NCI-H2107 treated with DMSO at 0.1 percent for 48 hours (cell line): ENCODE measurements around the gene SPN.
"Not testable (repeated sequence)": the region's sequence is repeated elsewhere in the genome, so short reads cannot be mapped to it uniquely, and the experiment has no call there.

Experiments used
- DNase-seq: peaks from one replicate; lab custom pipeline; 2025; ENCODE audit not compliant: unreplicated experiment; lab: John Stamatoyannopoulos, UW

SPN gene

DNA sequence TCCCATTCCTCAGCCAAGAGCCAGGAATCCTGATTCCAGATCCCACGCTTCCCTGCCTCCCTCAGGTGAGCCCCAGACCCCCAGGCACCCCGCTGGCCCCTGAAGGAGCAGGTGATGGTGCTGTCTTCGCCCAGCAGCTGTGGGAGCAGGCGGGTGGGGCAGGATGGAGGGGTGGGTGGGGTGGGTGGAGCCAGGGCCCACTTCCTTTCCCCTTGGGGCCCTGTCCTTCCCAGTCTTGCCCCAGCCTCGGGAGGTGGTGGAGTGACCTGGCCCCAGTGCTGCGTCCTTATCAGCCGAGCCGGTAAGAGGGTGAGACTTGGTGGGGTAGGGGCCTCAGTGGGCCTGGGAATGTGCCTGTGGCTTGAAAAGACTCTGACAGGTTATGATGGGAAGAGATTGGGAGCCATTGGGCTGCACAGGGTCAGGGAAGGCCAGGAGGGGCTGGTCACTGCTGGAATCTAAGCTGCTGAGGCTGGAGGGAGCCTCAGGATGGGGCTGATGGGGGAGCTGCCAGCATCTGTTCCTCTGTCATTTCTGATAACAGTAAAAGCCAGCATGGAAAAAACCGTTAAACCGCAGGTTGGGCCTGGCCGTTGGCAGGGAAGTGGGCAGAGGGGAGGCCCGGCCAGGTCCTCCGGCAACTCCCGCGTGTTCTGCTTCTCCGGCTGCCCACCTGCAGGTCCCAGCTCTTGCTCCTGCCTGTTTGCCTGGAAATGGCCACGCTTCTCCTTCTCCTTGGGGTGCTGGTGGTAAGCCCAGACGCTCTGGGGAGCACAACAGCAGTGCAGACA is at the start of gene SPN:
Gene SPN, plus strand, starts transcription at position 232 of the 791 bp plus-strand sequence. Its CDS starts 482 bp downstream, at position 714.
- no peak for DNase-seq

GRCh38 chr16:29613307-29614057 is 49.6 kb upstream of the SPN start:
- not testable (repeated sequence) for DNase-seq

DNA sequence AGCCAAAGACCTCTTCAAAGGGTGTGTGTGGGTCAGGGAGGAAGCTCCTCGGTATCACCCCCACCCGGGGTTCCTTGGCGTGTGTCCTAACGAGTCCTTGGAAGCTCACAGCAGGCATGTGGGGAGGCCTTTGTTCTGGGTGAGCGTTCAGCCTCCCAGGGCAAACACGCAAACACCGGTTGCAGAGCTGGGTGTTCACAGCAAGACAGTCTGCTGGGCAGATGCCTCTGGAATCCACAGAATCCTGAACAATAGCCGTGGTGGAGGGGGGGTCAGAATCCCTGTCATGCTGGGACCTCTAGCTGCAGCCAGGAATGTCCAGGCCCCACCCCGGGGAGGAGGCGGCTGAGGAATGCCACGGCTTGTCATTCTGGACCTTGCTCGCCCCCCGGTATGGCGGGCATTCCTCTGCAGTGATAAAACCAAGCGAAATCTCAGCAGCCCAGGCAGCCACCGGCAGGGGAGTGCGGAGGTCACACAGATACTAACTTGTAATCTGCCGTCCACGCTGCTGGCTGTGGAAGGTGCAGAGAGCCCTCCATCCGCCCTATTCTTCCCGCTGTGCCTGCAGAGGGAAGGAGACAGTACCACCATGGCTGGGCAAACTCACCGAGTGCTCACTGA is 48.2 kb upstream of the SPN start:
- DNase-seq, result not testable (repeated sequence)

DNA sequence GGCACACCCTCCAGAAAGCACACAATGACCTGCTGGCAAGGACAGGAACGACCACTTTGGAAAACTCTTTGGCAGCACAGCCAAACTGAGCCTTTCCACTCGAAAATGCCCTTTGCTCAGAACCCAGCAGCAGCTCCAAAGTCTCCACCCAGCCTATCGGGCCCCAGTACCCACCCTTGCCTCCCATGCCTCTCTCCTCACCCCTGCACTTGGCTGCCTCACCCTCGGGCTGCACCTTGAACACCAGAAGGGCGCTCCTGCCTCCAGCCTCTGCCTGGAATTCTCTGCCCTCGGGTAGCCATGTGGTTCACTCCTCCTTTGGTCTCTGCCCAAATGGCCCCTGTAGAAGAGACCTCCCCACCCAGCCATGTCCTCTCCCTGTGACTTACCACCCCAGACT is 46.9 kb upstream of the SPN start:
- DNase-seq, result not testable (repeated sequence)

GRCh38 chr16:29620591-29620990 is 42.5 kb upstream of the SPN start:
- DNase-seq, result not testable (repeated sequence)

GRCh38 chr16:29622738-29623137 is 40.3 kb upstream of the SPN start:
- DNase-seq, result not testable (repeated sequence)

DNA sequence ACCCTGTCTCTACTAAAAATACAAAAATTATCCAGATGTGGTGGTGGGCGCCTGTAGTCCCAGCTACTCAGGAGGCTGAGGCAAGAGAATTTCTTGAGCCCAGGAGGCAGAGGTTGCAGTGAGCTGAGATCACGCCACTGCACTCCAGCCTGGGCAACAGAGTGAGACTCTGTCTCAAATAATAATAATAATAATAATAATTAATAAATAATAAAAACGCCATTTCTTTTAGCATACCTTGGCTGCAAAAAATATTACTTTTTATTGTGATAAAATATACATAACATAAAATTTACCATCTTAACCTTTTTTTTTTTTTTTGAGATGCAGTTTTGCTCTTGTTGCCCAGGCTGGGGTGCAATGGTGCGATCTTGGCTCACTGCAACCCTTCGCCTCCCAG is 39.8 kb upstream of the SPN start:
- not testable (repeated sequence) for DNase-seq

GRCh38 chr16:29625114-29625513 is 37.9 kb upstream of the SPN start:
- DNase-seq, result not testable (repeated sequence)

- not testable (repeated sequence) for DNase-seq
Measured at GRCh38 chr16:29626778-29627331, 36.2 kb upstream of the SPN start.

DNA sequence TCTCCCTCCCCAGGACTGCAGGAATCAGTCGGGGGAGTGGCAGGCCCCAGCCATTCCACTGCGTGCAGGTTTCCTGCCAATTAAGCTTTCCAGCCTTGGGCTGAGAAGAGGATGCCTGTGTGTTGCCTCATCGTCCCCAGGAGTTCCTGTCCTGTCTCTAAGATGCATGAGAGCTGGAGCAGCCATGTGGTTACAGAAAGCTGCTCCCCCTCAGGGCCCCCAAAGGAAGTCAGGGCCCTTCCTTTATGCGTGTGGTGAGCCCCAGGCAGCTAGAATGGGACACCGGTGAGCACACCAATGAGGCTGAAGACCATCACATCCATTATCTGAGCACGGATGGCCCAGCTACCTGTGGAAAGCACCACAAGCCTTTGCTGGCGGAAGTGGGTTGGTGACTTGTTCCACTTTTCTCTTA is 35.4 kb upstream of the SPN start:
- not testable (repeated sequence) for DNase-seq

DNA sequence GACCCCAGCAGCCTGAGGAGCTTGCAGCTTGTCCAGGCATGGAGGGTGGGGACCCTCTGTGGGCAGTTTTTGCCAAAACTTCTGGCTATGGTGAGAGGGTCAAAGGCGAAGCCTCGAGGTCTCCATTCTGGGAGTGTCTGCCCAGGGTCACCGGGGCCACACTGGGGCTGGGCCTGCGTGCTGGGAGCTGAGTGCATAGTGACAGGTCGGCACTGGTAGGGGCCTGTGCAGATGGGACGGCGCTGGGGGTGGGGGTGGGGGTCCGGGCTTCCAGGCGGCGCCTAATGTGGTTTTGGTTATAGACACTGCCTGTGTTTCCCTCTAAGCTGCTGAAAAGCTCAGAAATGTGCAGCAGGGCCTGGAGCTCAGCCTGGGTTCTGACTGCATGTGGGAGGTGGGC is 34.3 kb upstream of the SPN start:
- DNase-seq, result not testable (repeated sequence)

- not testable (repeated sequence) for DNase-seq
Measured at GRCh38 chr16:29629318-29629717, 33.7 kb upstream of the SPN start.

GRCh38 chr16:29631658-29632057 is 31.4 kb upstream of the SPN start:
- not testable (repeated sequence) for DNase-seq

DNA sequence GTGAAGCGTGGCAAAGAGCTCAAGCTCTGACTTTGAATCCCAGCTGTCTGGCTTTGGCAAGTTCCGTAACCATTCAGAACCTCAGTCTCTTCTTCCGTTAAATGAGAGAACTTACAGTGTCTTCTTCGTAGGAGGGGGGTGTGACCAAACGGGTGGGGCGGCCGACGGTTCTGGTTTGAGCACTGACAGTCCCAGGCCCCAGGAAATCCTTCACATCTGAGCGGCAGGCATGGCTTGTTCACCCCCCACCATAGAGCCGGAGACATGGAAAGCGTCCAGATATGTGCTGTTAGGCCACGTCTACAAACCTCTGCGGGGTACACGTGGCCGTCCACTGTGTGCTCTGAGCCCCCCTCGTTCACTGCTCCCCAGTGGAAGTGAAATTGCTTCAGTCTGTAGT is 27.1 kb upstream of the SPN start:
- DNase-seq, result not testable (repeated sequence)

- DNase-seq, result not testable (repeated sequence)
Measured at GRCh38 chr16:29636368-29636767, 26.7 kb upstream of the SPN start.

- not testable (repeated sequence) for DNase-seq
Measured at GRCh38 chr16:29638751-29639150, 24.3 kb upstream of the SPN start.

- DNase-seq, result no peak
Measured at GRCh38 chr16:29641561-29641960, 21.5 kb upstream of the SPN start.

DNA sequence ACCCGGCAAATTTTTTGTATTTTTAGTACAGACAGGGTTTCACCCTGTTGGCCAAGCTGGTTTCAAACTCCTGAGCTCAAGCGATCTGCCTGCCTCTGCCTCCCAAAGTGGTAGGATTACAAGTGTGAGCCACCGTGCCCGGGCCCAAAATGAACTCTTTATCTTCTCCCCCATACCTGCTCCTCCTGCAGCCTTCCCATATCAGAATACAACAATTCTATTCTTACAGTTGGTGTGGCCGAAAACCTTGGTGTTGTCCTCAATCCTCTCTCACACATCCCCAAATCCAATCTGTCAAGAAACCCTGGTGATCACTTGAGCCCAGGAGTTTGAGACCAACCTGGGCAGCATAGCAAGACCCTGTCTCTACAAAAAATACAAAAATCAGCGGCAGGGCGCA is 19.5 kb upstream of the SPN start:
- no peak for DNase-seq

DNA sequence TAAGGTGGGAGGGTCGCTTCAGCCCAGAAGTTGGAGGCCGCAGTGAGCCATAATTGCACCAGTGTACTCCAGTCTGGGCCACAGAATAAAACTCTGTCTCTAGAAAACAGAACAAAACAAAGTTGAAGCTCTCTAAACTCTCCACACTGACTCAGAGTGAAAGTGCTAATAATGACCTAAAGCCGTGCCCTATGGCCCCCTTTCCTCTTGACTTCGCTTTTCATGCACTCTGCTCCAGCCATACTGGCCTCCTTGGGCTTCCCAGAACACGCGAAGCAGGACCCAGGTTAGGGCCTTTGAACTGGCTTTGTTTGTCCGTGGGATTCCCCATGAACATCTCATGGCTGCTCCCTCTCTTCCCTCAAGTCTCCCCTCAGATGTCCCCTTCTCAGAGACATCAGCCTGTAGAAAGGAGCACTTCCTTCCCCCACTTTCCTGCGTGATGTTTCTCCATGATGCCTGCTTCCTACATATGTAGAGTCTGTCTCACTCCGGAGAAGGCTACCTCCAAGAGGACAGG is 18.6 kb upstream of the SPN start:
- DNase-seq, result no peak

GRCh38 chr16:29644973-29645693 is 17.9 kb upstream of the SPN start:
- no peak for DNase-seq
